Fibroblast of mammary gland (primary cell): ENCODE results near the gene PJVK.
"Not testable (repeated sequence)": the region's sequence is repeated elsewhere in the genome, so short reads cannot be mapped to it uniquely, and the experiment has no call there.

ENCODE experiments used
- DNase-seq: peaks from one replicate; pipeline ENCODE4 v3.0.0-alpha.2; 2010; ENCODE audit warnings: low read depth
- H3K4me3 ChIP-seq: 2 replicates; pipeline ENCODE4 v1.5.1; 2011; ENCODE audit warnings: low read depth, mild to moderate bottlenecking, low read length, moderate library complexity; ENCODE audit not compliant: control insufficient read depth
- CTCF ChIP-seq: conservative IDR thresholded peaks from 2 replicates; pipeline ENCODE4 v1.5.1; 2011; ENCODE audit warnings: low read depth, low read length, inconsistent platforms; ENCODE audit not compliant: control insufficient read depth, insufficient read depth

PJVK gene

DNA sequence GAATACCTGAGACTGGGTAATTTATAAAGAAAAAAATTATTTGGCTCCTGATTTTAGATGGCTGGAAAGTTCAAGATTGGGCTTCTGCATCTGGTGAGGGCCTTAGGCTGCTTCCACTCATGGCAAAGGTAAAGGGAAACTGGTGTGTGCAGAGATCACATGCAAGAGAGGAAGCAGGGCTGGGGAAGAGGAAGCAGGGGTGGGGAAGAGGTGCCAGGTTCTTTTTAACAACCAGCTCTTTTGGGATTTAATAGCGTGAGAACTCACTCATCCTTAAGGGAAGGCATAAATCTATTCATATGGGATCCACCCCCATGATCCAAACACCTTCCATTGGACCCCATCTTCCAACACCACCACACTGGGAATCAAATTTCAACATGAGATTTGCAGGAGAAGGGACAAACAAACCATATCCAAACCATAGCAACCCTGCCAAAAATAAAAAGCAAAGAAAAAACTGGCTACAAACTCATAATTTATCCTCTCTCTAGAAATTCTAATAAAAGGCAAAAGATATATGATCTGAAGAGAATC, 30.6 kb upstream of the PJVK start:
- DNase-seq = peak; percentile 28
- H3K4me3 ChIP-seq = no peak overlapping the region
- no peak for TF ChIP-seq CTCF

DNA sequence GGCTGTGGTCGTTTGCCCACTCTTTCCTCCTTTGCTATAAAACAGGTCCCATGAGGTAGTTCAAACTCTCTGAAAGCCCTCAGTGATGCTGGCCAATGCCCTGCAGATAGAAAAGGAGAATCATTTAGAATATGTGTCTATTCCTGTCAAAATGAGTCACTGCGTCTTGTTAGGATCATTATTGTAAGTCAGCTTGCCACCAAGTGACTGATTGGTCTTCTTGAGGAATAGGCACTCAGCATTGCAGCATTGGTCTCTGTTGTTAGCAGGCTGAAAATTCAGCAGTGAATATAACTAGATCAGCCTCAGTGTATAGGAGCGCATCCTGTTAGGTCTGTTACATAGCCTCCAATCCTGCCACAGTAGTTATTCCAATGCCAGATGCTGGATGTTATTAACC, 29.1 kb upstream of the PJVK start:
- H3K4me3 ChIP-seq = no peak overlapping the region
- no peak for DNase-seq
- TF ChIP-seq CTCF = no peak

DNA sequence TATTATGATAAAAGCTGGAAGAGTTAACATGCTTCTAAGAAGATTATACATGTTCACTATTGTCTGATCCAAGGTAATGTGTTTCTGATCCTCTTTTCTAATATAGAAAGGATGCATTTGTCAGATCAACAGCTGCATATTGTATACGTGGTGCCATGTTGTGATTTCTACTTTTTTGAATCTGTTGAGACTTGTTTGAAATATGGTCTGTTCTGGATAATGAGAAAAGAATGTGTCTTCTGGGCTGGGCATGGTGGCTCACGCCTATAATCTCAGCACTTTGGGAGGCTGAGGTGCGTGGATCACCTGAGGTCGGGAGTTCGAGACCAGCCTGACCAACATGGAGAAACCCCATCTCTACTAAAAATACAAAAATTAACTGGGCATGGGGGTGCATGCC, 27.4 kb upstream of the PJVK start:
- DNase-seq, H3K4me3 ChIP-seq: not testable (repeated sequence)

DNA sequence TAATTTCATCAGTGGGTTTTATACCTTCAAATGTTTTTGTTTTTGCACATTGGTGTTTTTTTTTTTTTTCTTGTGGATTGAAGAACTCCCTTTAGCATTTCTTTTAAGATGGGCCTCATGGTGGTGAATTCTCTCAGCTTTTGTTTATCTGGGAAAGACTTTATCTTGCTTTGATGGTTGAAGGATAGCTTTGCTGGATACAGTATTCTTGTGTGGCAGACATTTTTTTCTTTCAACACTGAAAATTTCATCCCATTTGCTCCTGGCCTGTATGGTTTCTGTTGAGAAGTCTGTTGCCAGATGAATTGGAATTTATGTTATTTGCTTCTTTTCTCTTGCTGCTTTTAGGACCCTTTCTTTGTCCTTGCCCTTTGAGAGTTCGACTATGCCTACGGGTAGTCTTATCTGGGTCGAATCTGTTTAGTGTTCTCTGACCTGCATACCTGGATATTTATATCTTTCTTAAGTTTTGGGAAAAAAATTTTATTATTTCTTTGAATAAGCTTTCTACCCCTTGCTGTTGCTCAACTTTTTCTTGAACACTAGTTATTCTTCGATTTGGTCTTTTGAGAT, 25.8 kb upstream of the PJVK start:
- H3K4me3 ChIP-seq = no peak overlapping the region
- no peak for TF ChIP-seq CTCF
- DNase-seq = no peak

GRCh38 chr2:178426388-178426787, 24.8 kb upstream of the PJVK start:
- H3K4me3 ChIP-seq = no peak overlapping the region
- no peak for DNase-seq
- no peak for TF ChIP-seq CTCF

DNA sequence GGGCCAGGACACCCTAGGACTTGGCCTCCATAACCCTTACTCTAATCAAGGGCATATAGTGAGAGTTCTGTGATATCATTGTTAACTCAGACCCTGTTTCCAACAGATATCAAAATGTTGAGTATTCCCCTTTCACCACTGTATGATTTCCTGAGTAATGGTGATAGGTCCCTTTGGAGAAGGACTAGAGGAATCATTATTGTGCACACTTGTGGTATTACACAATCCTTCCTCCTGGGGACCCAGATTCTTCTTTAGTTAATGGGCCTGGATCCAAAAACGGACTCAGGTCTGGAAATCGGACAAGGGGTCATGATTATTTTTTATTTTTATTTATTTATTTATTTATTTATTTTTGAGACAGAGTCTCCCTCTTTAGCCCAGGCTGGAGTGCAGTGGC, 23.7 kb upstream of the PJVK start:
- no peak overlapping the region for H3K4me3 ChIP-seq
- no peak for TF ChIP-seq CTCF
- DNase-seq = no peak

DNA sequence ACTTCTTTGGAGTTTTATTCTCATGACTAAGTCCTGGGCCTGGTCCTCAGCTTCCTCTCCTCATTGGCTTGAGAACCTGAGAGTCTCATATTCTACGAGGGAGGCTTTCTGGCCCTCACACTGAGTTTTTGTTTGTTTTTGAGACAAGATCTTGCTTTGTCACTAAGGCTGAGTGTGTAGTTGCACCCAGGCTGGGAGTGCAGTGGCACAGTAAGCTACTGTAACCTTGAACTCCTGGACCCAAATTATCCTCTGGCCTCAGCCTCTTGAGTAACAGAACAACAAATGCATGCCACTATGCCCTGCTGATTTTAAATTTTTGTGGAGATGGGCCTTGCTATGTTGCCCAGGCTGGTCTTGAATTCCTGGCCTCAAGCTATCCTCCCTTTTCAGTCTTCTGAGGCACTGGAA, 22.8 kb upstream of the PJVK start:
- H3K4me3 ChIP-seq = no peak overlapping the region
- no peak for DNase-seq
- no peak for TF ChIP-seq CTCF
